ENCODE data around the gene ANKS3.

The ANKS3 gene

DNA sequence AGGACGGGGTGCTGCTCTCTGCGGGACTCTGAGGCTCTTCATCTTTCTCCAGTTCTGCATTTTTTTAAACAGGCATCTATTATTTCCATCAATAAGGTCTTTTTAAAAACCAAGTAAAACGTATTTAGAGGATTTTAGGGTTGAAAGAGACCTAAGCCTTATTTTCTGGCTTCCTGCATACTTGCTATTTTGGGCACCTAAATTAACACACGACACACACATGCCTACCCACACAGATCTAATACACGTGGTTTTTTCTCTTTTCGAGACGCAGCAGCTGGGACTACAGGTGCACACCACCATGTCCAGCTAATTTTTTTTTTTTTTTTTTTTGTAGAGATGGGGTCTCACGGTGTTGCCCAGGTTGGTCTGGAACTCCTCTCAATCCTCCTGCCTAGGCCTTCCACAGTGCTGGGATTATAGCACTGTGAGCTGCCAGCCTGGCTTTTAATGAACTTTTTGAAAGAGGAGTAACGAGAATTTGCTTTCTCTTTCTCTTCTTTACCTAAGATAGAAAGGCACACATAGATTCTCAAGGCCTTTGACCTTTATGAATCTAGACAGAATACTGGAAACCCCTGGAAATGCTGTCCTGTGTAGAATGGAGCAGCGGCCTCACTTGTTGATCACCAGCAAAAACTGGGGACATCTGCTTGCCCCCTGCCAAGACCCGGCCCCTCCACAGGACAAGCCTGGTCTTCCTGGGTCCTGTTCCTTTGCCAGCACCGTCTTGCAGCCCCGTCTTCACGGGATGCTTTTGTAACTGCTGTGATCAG, 14.0 kb upstream of the ANKS3 start:
- H3K27me3 ChIP-seq: peaks cover 6% of the 10 kb centered on the region
- no peak overlapping the region for H3K27ac ChIP-seq
- peaks cover 29% of the 10 kb centered on the region for H3K36me3 ChIP-seq
- H3K4me3 ChIP-seq (ENCODE audit: low read depth in 1 of 2, low read length in 1 of 2): no peak overlapping the region
- H3K4me1 ChIP-seq (ENCODE audit: control insufficient read depth in 1 of 2, insufficient read depth in 1 of 2, low read depth in 1 of 2, low read length in 1 of 2): peaks cover 4 to 5% of the 10 kb centered on the region in 2 experiments
- TF ChIP-seq, protein P1, sequence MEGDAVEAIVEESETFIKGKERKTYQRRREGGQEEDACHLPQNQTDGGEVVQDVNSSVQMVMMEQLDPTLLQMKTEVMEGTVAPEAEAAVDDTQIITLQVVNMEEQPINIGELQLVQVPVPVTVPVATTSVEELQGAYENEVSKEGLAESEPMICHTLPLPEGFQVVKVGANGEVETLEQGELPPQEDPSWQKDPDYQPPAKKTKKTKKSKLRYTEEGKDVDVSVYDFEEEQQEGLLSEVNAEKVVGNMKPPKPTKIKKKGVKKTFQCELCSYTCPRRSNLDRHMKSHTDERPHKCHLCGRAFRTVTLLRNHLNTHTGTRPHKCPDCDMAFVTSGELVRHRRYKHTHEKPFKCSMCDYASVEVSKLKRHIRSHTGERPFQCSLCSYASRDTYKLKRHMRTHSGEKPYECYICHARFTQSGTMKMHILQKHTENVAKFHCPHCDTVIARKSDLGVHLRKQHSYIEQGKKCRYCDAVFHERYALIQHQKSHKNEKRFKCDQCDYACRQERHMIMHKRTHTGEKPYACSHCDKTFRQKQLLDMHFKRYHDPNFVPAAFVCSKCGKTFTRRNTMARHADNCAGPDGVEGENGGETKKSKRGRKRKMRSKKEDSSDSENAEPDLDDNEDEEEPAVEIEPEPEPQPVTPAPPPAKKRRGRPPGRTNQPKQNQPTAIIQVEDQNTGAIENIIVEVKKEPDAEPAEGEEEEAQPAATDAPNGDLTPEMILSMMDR (IDR thresholded peaks at IDR 0.05): no peak
- H3K9me3 ChIP-seq: no peaks in the 10 kb centered on the region

DNA sequence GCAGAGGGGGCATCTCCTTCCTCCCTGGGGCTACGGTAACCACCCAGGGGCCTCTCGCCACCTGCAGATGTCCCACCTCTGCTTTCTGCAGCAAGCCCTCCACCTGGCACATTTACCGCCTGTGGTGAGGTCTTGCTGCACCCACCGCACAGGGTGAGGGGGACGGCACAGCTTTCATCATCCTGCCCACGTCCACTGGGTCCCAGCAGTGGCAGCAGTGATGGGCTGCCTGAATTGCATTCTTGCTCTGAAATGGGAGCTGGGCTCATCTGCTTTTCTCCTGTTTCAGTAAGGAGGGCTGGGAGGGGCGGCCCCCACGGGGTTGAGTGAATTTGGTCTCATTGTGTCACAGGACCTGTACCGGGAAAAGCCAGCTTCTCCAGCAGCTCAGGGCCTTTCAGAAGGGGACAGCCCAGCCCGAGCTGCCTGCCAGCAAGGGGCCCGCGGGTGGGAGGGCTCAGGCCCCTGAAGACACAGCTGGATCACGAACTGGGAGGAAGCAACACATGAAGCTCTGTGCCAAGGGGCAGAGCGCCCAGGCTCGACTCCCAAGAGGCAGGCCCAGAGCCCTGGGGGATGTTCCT, 13.0 kb upstream of the ANKS3 start:
- peaks cover 11% of the 10 kb centered on the region for H3K27me3 ChIP-seq
- peaks cover 19% of the 10 kb centered on the region for H3K36me3 ChIP-seq
- H3K27ac ChIP-seq: no peak overlapping the region
- peaks cover 4 to 5% of the 10 kb centered on the region in 2 experiments for H3K4me1 ChIP-seq (ENCODE audit: control insufficient read depth in 1 of 2, insufficient read depth in 1 of 2, low read depth in 1 of 2, low read length in 1 of 2)
- TF ChIP-seq, protein P1 (IDR thresholded peaks at IDR 0.05): no peak
- H3K4me3 ChIP-seq (ENCODE audit: low read depth in 1 of 2, low read length in 1 of 2): no peak overlapping the region
- no peaks in the 10 kb centered on the region for H3K9me3 ChIP-seq

DNA sequence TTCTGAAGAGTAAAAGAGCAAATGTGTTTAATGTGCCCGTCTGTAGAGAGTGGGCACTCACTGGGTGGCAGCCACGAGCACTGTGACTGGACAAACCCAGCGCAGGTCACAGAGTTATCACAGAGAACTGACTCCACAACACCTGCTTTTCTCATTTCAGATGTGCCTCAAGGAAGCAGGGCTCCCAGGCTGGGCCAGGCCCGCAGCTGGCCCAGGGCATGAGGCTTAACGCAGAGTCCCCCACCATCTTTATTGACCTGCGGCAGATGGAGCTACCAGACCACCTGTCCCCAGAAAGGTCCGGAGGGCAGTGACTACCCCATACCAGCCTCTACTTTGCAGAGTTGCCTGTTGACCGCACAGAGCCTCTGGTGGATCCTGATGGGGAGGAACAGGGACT, 12.1 kb upstream of the ANKS3 start:
- H3K27ac ChIP-seq: no peak overlapping the region
- H3K27me3 ChIP-seq: peaks cover 11% of the 10 kb centered on the region
- H3K4me3 ChIP-seq (ENCODE audit: low read depth in 1 of 2, low read length in 1 of 2): no peak overlapping the region
- peaks cover 10% of the 10 kb centered on the region for H3K36me3 ChIP-seq
- TF ChIP-seq, protein P1 (IDR thresholded peaks at IDR 0.05): no peak
- no peaks in the 10 kb centered on the region for H3K9me3 ChIP-seq
- H3K4me1 ChIP-seq (ENCODE audit: control insufficient read depth in 1 of 2, insufficient read depth in 1 of 2, low read depth in 1 of 2, low read length in 1 of 2): peaks cover 4 to 5% of the 10 kb centered on the region in 2 experiments

DNA sequence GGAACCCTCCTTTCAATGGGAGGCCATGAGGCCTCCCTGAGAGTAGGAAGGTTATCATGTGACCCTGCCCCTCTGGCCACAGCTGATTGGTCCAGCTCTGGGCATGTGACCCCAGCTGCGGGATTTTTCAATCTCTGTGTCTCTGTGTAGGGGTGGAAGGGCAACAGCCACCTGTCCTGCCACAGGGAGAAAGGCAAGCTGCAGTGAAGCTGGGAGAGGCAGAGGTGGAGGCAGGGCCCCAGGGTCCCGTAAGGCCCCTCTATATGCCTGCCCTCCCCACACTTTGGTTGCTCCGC, 11.2 kb upstream of the ANKS3 start:
- TF ChIP-seq, protein P1 (IDR thresholded peaks at IDR 0.05): no peak
- peaks cover 5% of the 10 kb centered on the region for H3K36me3 ChIP-seq
- H3K4me3 ChIP-seq (ENCODE audit: low read depth in 1 of 2, low read length in 1 of 2): no peak overlapping the region
- no peaks in the 10 kb centered on the region for H3K9me3 ChIP-seq
- peaks cover 4 to 5% of the 10 kb centered on the region in 2 experiments for H3K4me1 ChIP-seq (ENCODE audit: control insufficient read depth in 1 of 2, insufficient read depth in 1 of 2, low read depth in 1 of 2, low read length in 1 of 2)
- H3K27me3 ChIP-seq: peaks cover 11% of the 10 kb centered on the region
- H3K27ac ChIP-seq: no peak overlapping the region

DNA sequence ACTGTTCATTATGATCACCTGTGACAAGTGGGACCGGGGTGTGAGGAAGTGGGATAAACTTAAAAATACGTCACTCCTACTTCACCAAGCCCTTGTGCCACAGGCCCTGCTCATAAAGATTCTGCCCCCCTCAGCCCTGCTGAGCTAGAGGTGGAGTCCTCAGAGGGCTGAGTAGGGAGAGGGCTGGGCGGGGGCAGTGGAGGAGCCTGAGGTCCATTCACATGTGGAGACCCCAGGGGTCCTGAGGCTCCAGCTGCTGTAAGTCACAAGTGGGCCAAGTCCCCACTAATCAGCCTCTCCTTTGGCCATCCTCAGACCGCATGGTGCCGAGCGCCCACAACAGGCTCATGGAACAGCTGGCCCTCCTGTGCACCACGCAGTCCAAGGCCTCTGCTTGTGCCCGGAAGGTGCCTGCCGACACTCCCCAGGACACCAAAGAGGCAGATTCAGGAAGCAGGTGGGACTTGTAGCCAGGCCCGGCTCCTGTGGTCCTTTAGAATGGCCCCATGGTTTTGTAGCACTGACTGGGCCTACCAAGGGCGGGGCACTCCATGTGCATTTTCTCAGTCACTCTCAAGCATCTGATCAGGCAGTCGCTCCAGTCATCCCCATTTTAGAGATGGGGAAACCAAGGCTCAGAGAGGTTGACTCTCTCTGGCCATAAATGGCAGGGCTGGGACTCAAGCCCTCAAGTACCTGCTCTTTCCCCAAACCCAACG, 10.6 kb upstream of the ANKS3 start:
- Histone ChIP-seq H3K4me1 (ENCODE audit: control insufficient read depth in 1 of 2, insufficient read depth in 1 of 2, low read depth in 1 of 2, low read length in 1 of 2) (peaks cover 4 to 5% of the 10 kb centered on the region in 2 experiments), H3K4me3 (ENCODE audit: low read depth in 1 of 2, low read length in 1 of 2) (no peak overlapping the region), H3K36me3 (peaks cover 5% of the 10 kb centered on the region), H3K9me3 (no peaks in the 10 kb centered on the region), H3K27me3 (peaks cover 11% of the 10 kb centered on the region), H3K27ac (no peak overlapping the region)
- TF ChIP-seq, protein P1 (IDR thresholded peaks at IDR 0.05): no peak
